Left lung (tissue), 10 donors: ENCODE results near the gene FGF9. TPM values are rescaled to one million over a fixed set of nuclear protein-coding genes. Genes with fewer than 3 reads are reported as not detected.

Experiments used
- ATAC-seq: fragments of 200-7000 bp; cut with Tn5 transposase; one replicate; pipeline ENCODE4 v1.9.1; 2020; ENCODE audit warnings: moderate library complexity
- DNase-seq, 4 donors: peaks; one replicate each; pipeline ENCODE4 v3.0.0-alpha.2; 2013 to 2020
- H3K27ac ChIP-seq, 2 donors: fragments of 200-600 bp; sonication (generic) in 1 of 2; one replicate each; pipeline versions ENCODE4 v1.5.0 to v1.8.0; 2020 to 2021
- H3K27me3 ChIP-seq, 2 donors: fragments of 200-600 bp; sonication (generic) in 1 of 2; one replicate each; pipeline versions ENCODE4 v1.5.0 to v1.8.0; 2020 to 2021
- H3K36me3 ChIP-seq, 2 donors: fragments of 200-600 bp; sonication (generic) in 1 of 2; one replicate each; pipeline versions ENCODE4 v1.5.0 to v1.8.0; 2020 to 2021
- H3K4me1 ChIP-seq, 2 donors: fragments of 200-600 bp; one replicate each; pipeline ENCODE4 v1.8.0; 2021
- H3K4me3 ChIP-seq, 2 donors: fragments of 200-600 bp; sonication (generic) in 1 of 2; one replicate each; pipeline versions ENCODE4 v1.5.0 to v1.8.0; 2020 to 2021; ENCODE audit warnings: mild to moderate bottlenecking in 1 of 2
- H3K9me3 ChIP-seq, 2 donors: fragments of 200-600 bp; sonication (generic) in 1 of 2; one replicate each; pipeline versions ENCODE4 v1.5.0 to v1.8.0; 2020 to 2021
- intact Hi-C, 2 donors: fragments of 100-400 bp; cut with DNase I; formaldehyde crosslinking; loops; one replicate each; pipeline versions ENCODE4 v1.11.2 to v1.14.2; 2022
- polyA plus RNA-seq, 6 donors: library from polyadenylated mRNA; unstranded; fragments of 120-200 nt; gene quantifications; one replicate each; pipeline ENCODE4 v1.2.1, GENCODE V29; 2013; ENCODE audit not compliant: insufficient read length in 6 of 6
- total RNA-seq, 2 donors: library from RNA; stranded (reverse); fragmentation: NEBNext Ultra II Directional; extraction: Animal tissue kit (Norgen Biotek cat#: 25700); gene quantifications; one replicate each; pipeline ENCODE4 v1.2.1, GENCODE V29; 2021
- TF ChIP-seq, protein P1 (sequence below), 2 donors: fragments of 200-600 bp; sonication (generic) in 1 of 2; IDR thresholded peaks; one replicate each; pipeline versions ENCODE4 v1.5.0 to v1.8.0; 2021; ENCODE audit warnings: antibody characterized with exemption in 2 of 2
- donor health status: DM: no; HTN: yes; CAD: no.
- donor health status: DM: no; HTN: no; CAD: no.

Gene FGF9
- total and polyA plus RNA-seq, 8 donors = 1.6 to 35.3 (median 20.0) TPM

DNA sequence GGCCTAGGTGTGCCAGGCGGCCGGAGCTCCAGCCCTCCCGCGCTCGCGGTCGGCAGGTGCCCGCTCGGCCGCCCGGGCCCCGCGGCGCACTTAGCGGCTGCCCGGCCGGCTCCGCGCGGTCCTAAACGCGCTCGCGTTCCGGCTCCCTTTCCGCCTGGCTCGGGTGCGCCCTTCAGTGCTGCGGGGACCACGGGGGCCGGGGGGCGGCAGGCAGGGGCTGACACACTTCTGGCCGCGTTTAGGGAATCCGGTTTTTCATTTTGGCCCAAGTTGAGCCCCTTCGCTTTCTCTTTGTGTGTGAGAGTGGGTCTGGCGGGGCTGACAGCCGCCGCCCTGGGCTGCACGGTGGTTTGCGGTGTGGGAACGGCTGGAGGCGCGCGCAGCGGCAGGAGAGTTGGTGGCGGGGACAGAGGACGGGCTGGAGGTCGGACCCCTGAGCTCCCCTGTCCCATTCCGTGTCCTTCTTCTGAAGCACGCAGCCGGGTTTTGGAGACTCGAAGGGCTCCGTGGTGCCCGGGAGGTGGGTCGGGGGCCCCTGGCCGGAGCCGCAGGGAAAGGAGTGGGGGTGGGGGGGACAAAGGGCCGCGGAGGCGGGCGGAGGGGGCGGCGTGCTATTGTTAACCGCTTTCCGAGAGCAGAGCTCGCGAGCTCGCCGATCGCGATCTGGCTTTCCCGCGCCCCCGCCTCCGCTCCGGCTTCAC lies 3.1 kb downstream of the FGF9 start:
- Histone ChIP-seq H3K9me3 (no peaks in the 10 kb centered on the region), H3K4me1 (peaks cover 24 to 66% of the 10 kb centered on the region in 2 donors), H3K27ac (no peak overlapping the region), H3K4me3 (peak overlapping the region; percentile 41 to 53), H3K36me3 (no peaks in the 10 kb centered on the region), H3K27me3 (peaks cover 41 to 100% of the 10 kb centered on the region in 2 donors)
- peak in 1 of 4 donors; percentile 84 for DNase-seq
- ATAC-seq = peak; percentile 45
- intact Hi-C loops = no loop called here
- TF ChIP-seq, protein P1, sequence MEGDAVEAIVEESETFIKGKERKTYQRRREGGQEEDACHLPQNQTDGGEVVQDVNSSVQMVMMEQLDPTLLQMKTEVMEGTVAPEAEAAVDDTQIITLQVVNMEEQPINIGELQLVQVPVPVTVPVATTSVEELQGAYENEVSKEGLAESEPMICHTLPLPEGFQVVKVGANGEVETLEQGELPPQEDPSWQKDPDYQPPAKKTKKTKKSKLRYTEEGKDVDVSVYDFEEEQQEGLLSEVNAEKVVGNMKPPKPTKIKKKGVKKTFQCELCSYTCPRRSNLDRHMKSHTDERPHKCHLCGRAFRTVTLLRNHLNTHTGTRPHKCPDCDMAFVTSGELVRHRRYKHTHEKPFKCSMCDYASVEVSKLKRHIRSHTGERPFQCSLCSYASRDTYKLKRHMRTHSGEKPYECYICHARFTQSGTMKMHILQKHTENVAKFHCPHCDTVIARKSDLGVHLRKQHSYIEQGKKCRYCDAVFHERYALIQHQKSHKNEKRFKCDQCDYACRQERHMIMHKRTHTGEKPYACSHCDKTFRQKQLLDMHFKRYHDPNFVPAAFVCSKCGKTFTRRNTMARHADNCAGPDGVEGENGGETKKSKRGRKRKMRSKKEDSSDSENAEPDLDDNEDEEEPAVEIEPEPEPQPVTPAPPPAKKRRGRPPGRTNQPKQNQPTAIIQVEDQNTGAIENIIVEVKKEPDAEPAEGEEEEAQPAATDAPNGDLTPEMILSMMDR (IDR thresholded peaks at IDR 0.05) = no peak

DNA sequence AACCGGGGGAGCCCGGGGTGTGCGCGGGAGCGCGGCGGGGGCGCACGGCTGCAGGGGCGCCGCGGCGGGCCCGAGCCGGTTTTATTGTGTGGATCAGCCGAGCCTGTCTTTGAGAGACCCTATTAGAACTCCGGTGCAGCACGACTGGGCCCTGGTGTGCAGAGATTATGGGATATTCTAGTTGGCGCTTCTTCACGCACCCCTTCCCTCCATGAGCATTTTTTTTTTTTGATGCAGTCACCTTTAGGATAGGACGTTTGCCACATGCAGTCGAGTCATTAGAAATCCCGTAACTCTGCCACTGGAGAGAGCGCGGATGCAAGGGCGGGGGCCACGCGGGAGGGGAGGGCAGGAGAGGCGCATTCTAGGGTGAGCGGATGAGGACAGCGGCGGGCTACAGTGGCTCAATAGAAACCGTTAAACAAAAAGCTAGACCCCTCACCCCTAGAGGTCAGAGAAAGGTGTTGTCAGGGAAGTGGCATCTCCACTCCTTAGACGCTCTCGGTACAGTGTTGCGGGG lies 3.7 kb downstream of the FGF9 start:
- Histone ChIP-seq H3K4me3 (peak overlapping the region; percentile 41 to 53), H3K36me3 (no peaks in the 10 kb centered on the region), H3K27me3 (peaks cover 36 to 98% of the 10 kb centered on the region in 2 donors), H3K9me3 (no peaks in the 10 kb centered on the region), H3K27ac (no peak overlapping the region), H3K4me1 (peaks cover 19 to 60% of the 10 kb centered on the region in 2 donors)
- TF ChIP-seq, protein P1 (IDR thresholded peaks at IDR 0.05) = no peak
- no peak for DNase-seq
- ATAC-seq = no peak
- intact Hi-C loops = no loop called here

GRCh38 chr13:21675095-21675991 lies 4.5 kb downstream of the FGF9 start:
- TF ChIP-seq, protein P1 (IDR thresholded peaks at IDR 0.05) = no peak
- peaks cover 19 to 53% of the 10 kb centered on the region in 2 donors for H3K4me1 ChIP-seq
- H3K9me3 ChIP-seq = no peaks in the 10 kb centered on the region
- intact Hi-C loops = no loop called here
- H3K27me3 ChIP-seq = peaks cover 36 to 90% of the 10 kb centered on the region in 2 donors
- H3K36me3 ChIP-seq = no peaks in the 10 kb centered on the region
- DNase-seq (peak in 2 of 4 donors; percentile 43 to 82), ATAC-seq (peak; percentile 28)
- peak overlapping the region; percentile 25 to 53 for H3K4me3 ChIP-seq
- peak overlapping the region in 1 of 2 donors; percentile 37 for H3K27ac ChIP-seq

DNA sequence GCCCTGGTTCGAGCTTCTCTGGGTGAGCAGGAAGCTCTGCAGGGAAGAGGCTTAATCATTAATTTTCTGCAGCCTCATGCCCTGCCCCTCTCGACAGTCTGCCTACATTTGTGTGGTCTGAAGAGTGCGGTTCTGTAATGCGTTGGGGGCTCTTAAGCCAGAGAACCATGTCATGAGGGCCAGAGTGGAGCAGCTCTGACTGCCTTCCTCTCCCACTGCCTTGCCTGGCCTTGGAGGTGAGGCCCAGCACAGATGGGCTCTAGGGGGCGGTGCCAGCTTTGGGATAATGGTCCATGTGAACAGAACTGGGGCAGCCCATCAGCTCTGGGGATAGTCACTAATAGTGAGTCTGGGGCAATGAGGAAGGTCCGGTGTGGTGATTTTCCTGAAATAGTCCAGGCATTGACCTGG lies 5.7 kb downstream of the FGF9 start:
- intact Hi-C loops = no loop called here
- H3K27ac ChIP-seq = no peak overlapping the region
- H3K9me3 ChIP-seq = no peaks in the 10 kb centered on the region
- peak; percentile 47 for ATAC-seq
- no peak overlapping the region for H3K4me3 ChIP-seq
- peaks cover 15 to 40% of the 10 kb centered on the region in 2 donors for H3K4me1 ChIP-seq
- peak in 1 of 4 donors; percentile 60 for DNase-seq
- H3K36me3 ChIP-seq = no peaks in the 10 kb centered on the region
- TF ChIP-seq, protein P1 (IDR thresholded peaks at IDR 0.05) = no peak
- H3K27me3 ChIP-seq = peaks cover 32 to 77% of the 10 kb centered on the region in 2 donors
